ENCODE data around the gene LRRC3C. TPM values are rescaled to one million over a fixed set of nuclear protein-coding genes. Genes with fewer than 3 reads are reported as not detected.
"Not testable (repeated sequence)": the region's sequence is repeated elsewhere in the genome, so short reads cannot be mapped to it uniquely, and the experiment has no call there.

Gene LRRC3C
- total RNA-seq, 1 donor from 2014 or later, result not detected

DNA sequence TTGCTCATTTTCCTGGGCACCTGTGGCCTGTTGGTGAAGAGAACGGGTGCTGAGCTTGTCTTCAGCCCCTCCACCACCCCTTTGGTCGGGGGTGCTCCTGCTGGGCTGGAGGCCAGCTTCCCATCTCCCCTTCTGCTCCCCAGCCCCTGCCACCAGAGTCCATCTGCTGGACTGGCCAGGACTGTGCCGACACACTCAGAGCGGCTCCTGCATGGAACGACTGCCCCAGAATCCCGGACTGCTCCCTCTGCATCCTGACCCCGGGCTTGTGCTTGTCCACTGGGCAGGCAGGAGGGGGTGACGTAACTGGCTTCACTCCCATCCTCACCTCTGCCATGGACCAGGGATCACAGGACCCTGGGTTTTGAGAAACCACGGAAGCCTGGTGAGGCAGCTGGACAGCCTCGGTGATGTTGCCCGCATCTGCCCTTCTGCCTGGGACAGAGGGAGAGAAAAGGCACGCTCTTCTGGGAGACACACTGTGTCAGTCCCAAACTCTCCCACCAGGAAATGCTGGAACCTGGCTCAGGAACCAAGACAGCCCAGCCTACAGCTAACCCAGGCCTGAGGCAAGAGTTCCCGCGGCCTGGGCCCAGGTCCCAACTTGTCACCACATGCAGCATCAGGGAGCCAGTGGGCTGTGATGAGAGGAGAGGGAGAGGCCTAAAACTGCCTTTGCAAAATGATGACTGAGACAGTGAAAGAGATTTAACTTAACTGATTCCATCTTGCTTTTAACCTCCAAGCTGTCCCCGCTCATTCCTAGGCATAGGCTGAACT is 19.2 kb downstream of the LRRC3C start:
- no peak for DNase-seq (ENCODE audit: low read depth, low spot score)

DNA sequence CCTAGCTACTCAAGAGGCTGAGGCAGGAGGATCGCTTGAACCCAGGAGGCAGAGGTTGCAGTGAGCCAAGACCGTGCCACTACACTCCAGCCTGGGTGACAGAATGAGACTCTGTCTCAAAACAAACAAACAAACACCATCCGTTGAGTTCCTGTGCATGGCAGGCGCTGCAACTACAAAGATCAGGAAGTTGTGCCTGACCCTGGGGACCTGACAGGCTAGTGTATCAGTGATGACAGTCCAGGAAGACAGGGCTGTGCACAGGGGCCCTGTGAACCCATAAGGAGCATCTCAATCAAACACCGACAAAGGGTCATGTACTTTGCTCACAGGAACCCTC is 20.9 kb downstream of the LRRC3C start:
- DNase-seq (ENCODE audit: low read depth, low spot score), result not testable (repeated sequence)

DNA sequence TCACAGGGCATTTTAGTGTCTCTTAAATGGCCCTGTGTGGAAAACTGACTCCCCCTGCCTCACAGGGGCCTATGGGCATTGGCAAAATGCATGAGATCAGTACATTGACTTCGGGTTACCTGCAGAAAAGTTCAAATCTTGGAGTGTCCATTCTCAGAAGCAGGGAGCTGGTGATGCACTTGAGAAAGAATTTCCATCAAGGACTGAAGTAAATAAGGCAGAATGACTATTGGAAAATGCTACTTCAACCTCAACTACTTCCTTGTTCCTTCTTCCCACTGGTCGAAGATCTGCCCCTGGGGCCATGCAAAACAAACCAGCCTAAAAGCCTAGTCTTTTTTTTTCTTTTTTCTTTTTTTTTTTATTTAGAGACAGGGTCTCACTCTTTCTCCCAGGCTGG is 21.5 kb downstream of the LRRC3C start:
- no peak for DNase-seq (ENCODE audit: low read depth, low spot score)

DNA sequence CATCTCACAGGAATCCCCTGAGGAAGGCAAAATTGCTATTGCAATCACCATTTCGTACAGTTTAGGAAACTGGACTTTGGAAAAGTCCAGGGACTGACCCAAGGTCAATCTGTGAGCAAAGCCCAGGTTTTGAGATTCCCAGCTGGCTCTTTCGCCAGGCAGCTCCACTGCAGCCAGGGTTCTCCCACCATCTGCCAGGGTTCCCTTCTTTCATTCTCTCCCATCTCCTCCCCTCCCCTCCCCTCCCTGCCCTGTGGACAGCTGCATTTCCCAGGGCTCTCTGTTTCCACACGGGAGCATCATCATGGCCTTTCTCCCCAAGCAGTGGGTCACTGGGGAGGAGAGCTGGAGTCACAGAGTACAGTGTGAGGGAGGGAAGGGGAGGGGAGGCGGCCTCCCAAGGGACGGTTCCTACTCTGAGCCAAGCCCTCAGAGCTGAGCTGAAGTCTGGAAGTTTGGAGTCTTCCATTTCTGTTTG is 23.4 kb downstream of the LRRC3C start:
- DNase-seq (ENCODE audit: low read depth, low spot score), result no peak

DNA sequence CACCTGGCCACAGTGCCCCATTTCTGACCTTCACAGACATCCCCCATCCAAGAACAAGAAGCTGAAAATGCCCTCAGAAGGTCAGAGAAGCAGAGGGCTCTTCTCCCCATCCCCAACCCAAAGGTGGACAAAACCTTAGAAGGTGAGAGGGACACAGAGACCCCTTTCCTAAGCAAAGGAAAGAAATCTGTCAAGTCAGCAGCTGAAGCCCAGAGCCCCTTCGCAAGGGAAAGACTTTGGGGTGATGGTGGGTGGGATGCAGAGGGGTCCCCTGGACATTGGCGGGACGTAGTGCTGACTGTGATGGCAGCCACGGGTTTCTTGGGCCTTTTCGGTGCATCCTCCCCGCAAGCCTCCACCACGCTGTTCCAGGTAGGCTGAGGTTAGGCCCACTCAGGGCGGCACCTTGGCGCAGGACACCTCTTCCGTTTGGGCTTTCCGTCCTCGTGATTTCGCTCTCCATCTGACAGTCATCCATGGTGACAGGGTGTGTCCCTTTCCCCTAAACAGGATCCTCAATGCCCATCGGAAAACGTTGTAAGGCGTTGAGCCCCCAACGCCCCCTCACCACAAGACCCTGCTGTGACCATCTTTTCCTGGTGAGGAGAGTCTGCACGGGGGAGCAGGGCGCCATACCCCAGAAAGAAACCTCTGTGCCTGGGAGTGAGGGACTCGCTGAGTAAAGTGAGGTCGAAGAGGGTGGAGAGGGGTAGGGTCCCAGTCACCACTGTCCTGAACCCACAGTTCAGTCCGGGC is 24.6 kb downstream of the LRRC3C start:
- DNase-seq (ENCODE audit: low read depth, low spot score), result no peak

DNA sequence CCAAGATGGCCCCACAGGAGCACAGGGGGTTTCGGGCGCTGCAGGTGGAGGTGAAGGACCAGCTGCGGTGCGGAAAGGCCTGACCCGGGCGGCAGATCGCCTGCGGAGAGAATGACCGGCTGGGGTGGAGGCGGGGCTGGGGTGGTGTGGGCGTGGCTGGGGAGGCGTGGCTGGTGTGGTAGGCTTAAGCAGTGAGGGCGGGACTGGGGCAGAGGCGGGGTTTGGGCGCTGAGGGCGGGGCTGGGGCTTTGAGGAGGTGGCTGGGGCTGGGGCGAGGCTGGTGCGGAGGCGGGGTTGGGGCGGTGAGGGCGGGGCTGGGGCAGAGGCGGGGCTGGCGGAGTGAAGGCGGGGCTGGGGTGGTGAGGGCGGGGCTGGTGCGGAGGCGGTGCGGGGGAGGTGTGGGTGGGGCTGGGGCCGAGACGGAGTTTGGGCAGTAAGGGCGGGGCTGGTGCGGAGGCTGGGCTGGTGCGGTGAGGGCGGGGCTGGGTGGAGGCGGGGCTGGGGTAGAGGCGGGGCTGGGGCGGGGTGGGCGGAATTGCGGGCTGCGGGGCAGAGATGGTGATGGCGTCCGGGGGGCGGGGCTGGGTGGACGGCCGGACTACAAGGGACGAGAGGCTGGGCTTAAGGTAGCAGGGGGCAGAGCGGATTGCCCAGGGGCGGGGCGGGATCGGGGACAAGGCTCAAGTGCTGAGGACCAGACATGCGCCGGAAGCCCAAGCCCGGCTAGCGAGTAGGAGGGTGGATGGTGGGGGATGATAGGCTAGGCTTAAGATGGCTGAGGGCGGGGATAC is 25.3 kb downstream of the LRRC3C start:
- DNase-seq (ENCODE audit: low read depth, low spot score), result peak; percentile 82

DNA sequence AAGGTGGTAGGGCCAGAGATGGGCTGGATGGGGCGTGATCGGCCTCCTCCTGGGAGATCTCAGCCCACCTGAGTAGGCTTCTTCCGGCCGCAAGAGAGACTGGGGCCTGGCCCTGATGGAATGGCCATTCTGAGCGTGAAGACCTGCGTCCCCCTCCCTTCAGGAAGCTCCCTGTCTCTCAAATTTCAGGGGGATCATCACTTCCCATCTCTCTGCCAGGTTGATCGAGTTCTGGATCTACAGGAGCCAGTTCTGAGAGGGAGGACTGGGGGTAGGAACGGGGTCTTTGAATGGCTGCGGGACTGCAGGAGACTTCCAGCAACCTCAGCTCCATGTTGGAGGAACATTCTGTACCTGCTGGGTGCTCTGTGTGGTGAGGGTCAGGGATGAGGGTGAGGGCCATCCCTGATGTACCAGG is 25.9 kb downstream of the LRRC3C start:
- DNase-seq (ENCODE audit: low read depth, low spot score), result no peak

DNA sequence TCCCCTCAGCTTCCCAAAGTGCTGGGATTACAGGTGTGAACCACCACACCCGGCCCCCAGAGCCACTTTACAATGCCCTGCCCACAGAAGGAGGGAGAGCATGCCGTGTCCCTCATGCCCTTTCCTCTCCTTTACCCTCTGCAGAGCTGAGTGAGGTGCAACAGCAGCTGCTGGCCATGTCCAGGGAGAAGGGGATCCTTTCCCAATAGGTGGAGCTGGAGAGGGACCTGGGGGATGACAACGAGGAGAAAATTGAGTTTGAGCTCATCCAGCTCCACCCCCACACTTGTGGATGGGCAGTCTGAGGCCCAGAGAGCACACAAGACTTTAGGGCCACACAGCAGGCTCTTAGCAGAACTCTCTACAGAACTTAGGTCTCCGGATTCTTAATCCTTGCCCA is 27.3 kb downstream of the LRRC3C start:
- DNase-seq (ENCODE audit: low read depth, low spot score), result no peak

DNA sequence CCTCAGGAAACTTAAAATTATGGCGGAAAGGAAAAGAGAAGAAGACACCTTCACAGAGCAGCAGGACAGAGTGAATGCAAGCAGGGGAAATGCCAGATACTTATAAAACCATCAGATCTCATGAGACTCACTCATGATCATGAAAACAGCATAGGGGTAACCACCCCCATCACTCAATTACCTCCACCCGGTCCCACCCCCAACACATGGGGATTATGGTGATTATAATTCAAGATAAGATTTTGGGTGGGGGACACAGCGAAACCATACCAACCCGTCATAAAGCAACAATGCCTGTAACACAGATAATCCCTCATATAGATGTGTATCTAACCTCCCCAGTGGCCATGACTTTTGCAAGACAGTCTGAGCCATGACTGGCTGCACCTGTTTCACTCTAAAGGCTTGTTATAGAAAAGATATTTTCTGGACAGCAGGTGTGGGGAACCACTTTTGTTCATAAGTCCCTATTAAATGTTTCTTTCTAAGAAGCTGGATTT is 28.2 kb downstream of the LRRC3C start:
- DNase-seq (ENCODE audit: low read depth, low spot score), result no peak

DNA sequence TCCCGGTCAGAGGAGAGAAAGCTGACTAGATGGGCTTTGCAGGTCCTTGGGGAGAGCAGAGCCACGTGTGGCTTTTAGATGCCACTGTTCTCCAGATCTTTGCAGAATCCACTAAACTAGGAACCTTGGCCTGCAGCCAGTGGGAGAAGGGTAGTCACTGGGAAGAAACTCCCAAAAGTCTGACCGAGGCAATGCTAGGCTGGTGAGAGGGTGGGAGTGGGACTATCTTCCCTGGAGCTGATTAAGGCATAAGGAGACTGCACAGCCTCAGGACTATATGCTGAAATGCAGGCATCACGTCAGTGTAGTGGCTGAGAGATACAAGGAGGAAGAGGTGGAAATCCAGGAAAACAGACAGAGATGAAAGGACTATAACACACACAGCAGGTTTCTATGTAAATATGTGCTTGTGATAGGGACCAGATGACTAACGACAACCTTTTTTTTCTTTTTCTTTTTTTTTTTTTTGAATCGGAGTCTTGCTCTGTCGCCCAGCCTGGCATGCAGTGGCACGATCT is 33.1 kb downstream of the LRRC3C start:
- DNase-seq (ENCODE audit: low read depth, low spot score), result no peak

DNA sequence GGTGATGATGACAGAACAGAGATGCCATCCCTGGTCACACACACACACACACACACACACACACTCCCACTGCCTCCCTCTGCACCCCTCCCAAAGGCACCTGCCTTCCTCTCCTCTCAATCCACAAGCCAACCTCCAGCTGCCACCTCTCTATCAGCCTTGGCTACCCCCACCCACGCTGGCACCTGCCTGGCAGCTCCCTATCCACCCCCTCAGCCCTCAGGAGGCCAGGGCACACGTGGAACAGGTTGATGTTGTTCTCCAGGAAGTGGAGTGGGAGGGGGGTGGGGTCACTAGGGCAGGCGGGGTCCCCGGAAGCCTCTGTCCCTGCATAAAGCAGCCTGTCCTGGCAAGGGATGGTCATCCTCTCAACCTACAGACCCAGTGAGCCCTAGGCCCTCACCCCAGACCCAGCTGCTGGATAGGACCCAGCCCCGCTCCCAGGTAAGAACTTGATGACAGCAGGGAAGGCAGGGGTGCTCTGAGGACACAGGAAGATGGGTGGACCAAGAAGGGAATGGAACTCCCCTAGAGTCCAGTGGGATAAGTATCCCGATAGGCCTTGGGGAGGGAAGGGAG is 35.2 kb downstream of the LRRC3C start, which contains the start of gene GSDMA:
TSS of gene GSDMA (plus strand) at position 363 of the 579 bp plus-strand sequence. CDS start 2,684 bp downstream, outside the sequence.
- DNase-seq (ENCODE audit: low read depth, low spot score), result no peak

DNA sequence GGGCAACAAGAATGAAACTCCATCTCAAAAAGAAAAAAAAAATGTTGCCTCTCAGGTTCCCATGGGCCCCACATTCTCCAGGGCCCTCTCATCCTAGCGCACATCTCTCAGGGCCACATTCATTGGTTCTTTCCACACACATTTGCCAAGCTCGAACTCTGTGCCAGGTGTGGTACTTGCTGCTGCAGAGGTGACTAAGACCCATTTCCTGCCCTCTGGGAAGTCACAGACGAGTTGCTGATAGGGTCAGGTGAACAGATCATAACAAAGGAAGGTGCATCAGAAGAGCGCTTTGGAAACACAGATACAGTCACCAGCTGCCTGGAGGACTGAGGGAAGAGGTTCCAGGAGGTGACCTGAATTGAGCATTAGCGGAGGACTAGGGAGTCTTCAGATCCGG is 36.3 kb downstream of the LRRC3C start:
- no peak for DNase-seq (ENCODE audit: low read depth, low spot score)

DNA sequence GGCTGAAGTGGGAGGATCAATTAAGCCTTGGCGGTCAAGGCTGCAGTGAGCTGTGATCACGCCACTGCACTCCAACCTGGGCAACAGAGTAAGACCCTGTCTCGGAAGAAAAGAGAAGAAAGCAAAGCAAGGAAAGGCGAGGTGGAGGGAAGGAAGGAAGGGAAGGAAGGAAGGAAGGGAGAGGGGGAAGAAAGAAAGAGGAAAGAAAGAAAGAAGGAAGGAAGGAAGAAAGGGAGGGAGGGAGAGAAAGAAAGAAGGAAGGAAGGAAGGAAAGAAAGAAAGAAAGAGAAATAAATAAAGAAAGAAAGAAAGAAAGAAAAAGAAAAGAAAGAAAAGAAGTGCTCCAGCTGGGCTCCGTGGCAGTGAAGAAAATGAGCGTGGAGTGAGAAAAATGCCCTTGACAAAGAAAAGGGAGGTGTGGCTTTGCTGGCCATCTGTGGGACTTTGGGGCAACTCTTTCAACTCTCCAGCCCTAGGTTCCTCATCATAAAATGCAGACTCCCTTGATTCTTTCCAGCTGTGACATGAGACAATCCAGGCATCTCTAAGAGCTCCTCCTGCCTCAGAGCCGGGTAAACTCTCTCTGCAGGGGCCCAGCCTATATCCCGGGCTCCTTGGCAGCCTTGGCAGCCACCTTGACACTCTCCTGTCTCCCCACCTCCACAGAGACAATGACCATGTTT is 37.6 kb downstream of the LRRC3C start:
- no peak for DNase-seq (ENCODE audit: low read depth, low spot score)

DNA sequence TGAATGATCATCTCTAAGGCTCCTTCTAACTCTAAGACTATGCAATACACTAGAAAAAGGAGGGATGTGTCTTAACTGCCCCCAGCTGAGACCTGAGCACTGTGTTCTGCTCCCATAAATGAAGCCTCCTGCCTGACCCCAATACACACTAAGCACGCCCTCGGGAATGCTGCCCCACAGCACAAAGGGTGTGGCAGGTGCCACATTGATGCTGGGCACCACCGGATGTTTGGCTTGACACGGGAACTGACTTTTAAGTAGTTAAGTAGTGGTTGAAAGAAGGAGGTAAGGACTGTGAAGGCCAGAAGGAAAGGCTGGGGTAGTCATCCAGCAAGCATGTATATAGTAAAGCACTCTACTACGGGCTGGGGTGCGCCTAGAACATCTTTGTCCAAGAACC is 39.2 kb downstream of the LRRC3C start:
- no peak for DNase-seq (ENCODE audit: low read depth, low spot score)

DNA sequence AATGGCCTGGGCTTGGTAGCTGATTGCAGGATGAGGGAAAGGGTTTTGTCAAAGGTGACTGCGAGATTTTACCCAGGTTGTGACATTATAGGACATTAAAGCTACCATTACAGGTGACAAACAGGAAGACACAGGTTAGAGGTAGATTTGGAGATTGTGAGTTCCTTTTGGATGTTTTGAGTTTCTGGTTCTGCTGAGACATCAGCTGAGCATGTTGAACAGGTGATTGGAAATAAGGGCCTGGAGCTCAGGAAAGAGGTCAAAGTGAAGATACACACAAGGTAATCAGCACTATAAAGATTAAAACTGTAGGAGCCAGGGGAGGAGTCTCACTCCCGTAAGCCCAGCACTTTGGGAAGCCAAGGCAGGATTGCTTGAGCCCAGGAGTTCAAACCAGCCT is 41.2 kb downstream of the LRRC3C start:
- DNase-seq (ENCODE audit: low read depth, low spot score), result no peak

DNA sequence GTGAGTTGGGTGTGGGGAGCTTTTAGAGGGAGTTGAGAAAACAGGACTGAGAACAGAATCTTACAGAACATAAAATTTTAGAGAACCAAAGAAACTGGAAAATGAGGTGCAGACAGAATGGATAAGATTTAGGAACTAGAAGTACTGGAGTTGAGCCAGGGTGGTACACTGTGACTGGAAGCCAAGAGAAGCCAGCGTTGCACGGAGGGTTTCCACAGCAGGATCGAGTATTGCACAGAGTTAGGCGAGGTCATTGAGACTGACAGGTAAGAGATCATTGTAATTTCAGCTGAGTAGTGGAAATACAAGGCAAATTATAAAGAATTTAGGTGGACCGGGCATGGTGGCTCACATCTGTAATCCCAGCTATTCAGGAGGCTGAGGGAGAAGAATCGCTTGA is 41.8 kb downstream of the LRRC3C start:
- no peak for DNase-seq (ENCODE audit: low read depth, low spot score)

DNA sequence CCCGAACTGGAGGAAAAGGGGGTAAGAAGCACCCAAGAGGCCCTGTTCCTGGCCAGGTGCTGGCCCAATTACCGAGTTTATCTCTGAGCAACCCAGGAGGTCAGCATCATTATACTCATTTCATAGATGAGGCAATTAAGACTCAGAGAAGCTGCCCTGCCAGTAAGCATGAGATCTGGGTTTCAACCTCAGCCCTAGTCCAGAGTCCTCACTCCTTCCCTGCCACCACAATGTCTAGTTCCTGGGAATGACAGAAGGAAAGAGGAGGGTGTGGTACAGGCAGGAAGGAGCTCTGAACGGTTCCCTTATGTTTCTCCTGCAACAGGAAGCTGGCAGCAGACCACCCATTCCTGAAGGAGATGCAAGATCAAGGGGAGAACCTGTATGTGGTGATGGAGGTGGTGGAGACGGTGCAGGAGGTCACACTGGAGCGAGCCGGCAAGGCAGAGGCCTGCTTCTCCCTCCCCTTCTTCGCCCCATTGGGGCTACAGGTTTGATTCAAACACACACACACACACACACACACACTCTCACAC is 42.7 kb downstream of the LRRC3C start:
- no peak for DNase-seq (ENCODE audit: low read depth, low spot score)

DNA sequence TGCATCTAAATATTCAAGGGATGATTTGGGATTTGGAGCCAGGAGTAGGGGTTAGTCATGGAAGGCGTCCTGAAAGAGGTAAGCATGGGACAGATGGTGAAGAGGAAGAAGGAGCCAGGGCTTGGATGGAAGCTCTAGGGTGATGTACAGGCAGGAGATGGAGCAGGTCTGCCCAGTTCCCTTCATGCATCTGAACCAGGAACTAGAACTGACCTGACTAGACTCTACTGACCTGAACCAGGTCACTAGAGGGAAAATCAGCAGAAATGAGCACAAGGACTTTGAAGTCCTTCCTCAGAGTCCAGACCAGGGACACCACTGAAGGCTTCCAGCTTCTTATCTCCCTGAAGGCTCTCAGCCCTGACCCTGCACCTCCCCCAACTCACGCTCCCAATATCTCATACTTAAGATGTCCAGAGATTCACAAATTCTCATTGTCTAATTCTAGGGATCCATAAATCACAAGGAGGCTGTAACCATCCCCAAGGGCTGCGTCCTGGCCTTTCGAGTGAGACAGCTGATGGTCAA is 43.6 kb downstream of the LRRC3C start:
- DNase-seq (ENCODE audit: low read depth, low spot score), result no peak

DNA sequence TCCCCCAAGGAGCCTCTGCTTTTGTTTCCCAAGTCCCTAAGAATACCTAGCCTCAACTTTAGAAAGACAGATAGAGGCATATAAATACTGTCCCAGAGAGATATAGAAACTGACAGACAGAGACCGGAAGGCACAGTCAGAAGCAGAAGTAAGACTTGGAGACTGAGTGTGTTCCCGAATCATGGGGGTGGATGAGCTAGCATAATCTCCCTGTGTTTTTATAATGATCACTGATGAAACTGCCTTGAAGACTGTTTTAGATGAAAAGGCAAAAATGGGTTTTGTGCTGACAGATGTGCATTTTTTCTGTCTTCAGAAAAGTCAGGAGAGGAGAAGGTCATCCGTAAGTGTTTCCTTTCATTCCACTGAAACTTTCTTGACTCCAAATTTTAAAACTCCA is 44.7 kb downstream of the LRRC3C start:
- no peak for DNase-seq (ENCODE audit: low read depth, low spot score)

DNA sequence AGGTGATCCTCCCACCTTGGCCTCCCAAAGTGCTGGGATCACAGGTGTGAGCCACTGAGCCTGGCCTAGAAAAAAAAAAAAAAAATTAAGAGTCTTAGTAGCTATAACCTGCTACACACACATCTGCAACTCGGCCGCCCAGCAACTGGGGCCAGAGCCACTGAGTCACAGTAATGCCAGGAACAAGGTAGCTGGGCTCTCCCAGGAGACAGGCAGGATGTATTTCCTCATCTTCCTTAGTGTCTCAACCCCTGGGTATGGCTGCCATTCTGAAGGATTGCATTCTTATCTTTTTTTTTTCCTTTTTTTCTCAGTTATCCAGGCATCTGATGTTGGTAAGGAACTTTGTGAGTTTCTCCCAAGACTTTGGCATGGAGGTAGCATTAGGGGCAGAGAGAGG is 46.0 kb downstream of the LRRC3C start:
- no peak for DNase-seq (ENCODE audit: low read depth, low spot score)
